SU-DHL-6 (cell line): ENCODE data around the gene HBG1.

Experiments
- H2AFZ ChIP-seq: fragments of 200-600 bp; sonication (generic); 2 replicates; pipeline ENCODE4 v1.6.1; 2014; ENCODE audit warnings: low read depth, mild to moderate bottlenecking, moderate library complexity, mixed read lengths, antibody characterized with exemption, low read length; ENCODE audit not compliant: severe bottlenecking
- H3F3A ChIP-seq: fragments of 200-600 bp; shearing (Covaris generic); 2 replicates; pipeline ENCODE4 v1.6.0; 2016; ENCODE audit warnings: antibody characterized with exemption, mild to moderate bottlenecking; ENCODE audit not compliant: insufficient read depth
- H3K27ac ChIP-seq: fragments of 200-600 bp; sonication (generic); 2 replicates; pipeline ENCODE4 v1.5.1; 2016; ENCODE audit warnings: low read depth, mild to moderate bottlenecking, low read length, moderate library complexity, mixed read lengths
- H3K27me3 ChIP-seq: fragments of 200-600 bp; sonication (generic), shearing (Covaris generic); 2 replicates; pipeline ENCODE4 v1.6.0; 2014; ENCODE audit warnings: mild to moderate bottlenecking, low read length
- H3K36me3 ChIP-seq: fragments of 200-600 bp; sonication (generic); 2 replicates; pipeline ENCODE4 v1.6.1; 2014; ENCODE audit warnings: mild to moderate bottlenecking, low read length, mixed read lengths
- H3K4me2 ChIP-seq: fragments of 300-600, 200-600 bp; shearing (Covaris generic), sonication (generic); 2 replicates; pipeline ENCODE4 v1.6.0; 2014; ENCODE audit warnings: low read length, low read depth, mild to moderate bottlenecking; ENCODE audit not compliant: poor library complexity, severe bottlenecking
- H3K4me3 ChIP-seq: fragments of 200-600 bp; sonication (generic); 2 replicates; pipeline ENCODE4 v1.5.1; 2014; ENCODE audit warnings: antibody characterized with exemption, low read length, mild to moderate bottlenecking, mixed read lengths; ENCODE audit not compliant: insufficient read depth, poor library complexity, severe bottlenecking
- H3K79me2 ChIP-seq: fragments of 200-600 bp; sonication (generic); 2 replicates; pipeline ENCODE4 v1.6.1; 2014; ENCODE audit warnings: mild to moderate bottlenecking, low read length, moderate library complexity; ENCODE audit not compliant: insufficient read depth
- H3K9ac ChIP-seq: fragments of 200-600 bp; sonication (generic); 2 replicates; pipeline ENCODE4 v1.7.0; 2014; ENCODE audit warnings: mild to moderate bottlenecking, low read length
- H3K9me2 ChIP-seq: fragments of 200-600 bp; sonication (generic); replicated peaks from 2 replicates; pipeline ENCODE4 v1.6.1; 2014; ENCODE audit warnings: low read length; ENCODE audit not compliant: insufficient read depth
- H3K9me3 ChIP-seq: fragments of 200-600 bp; sonication (generic); 2 replicates; pipeline ENCODE4 v1.6.1; 2014; ENCODE audit warnings: low read length, mixed read lengths; ENCODE audit not compliant: insufficient read depth
- H4K20me1 ChIP-seq: fragments of 200-600 bp; sonication (generic); 2 replicates; pipeline ENCODE4 v1.6.1; 2014; ENCODE audit warnings: low read depth, mild to moderate bottlenecking, antibody characterized with exemption, low read length, moderate library complexity, mixed read lengths
- CTCF ChIP-seq: fragments of 200-600 bp; sonication (generic); IDR thresholded peaks from one replicate; pipeline ENCODE4 v1.5.1; 2017; ENCODE audit warnings: antibody characterized with exemption, mild to moderate bottlenecking, low read length, moderate library complexity; ENCODE audit not compliant: insufficient read depth, poor library complexity, severe bottlenecking
- EZH2phosphoT487 ChIP-seq: fragments of 200-600 bp; sonication (generic), shearing (Covaris generic); conservative IDR thresholded peaks from 2 replicates; pipeline ENCODE4 v1.6.1; 2018; ENCODE audit warnings: mild to moderate bottlenecking, antibody characterized with exemption, low read length, moderate library complexity, mixed read lengths

Gene HBG1

GRCh38 chr11:5240056-5240455 lies 9.6 kb downstream of the HBG1 start:
- Histone ChIP-seq H3F3A (no peaks in the 10 kb centered on the region), H3K79me2 (no peaks in the 10 kb centered on the region), H3K36me3 (no peaks in the 10 kb centered on the region), H3K4me3 (no peak overlapping the region), H3K27ac (no peak overlapping the region), H3K9ac (no peak overlapping the region), H3K27me3 (no peaks in the 10 kb centered on the region), H3K9me3 (no peaks in the 10 kb centered on the region), H3K4me2 (no peak overlapping the region), H4K20me1 (no peaks in the 10 kb centered on the region), H3K9me2 (no peaks in the 10 kb centered on the region), H2AFZ (no peak overlapping the region)
- TF ChIP-seq EZH2phosphoT487: no peak
- TF ChIP-seq CTCF: no peak

- H3K27me3 ChIP-seq: no peaks in the 10 kb centered on the region
- TF ChIP-seq CTCF (no peak), EZH2phosphoT487 (no peak)
These were observed 10.6 kb downstream of the HBG1 start for GRCh38 chr11:5239046-5239445.

GRCh38 chr11:5238486-5238885 lies 11.2 kb downstream of the HBG1 start:
- Histone ChIP-seq H3K9me3 (no peaks in the 10 kb centered on the region), H4K20me1 (no peaks in the 10 kb centered on the region), H3K9me2 (no peaks in the 10 kb centered on the region), H3K27ac (no peak overlapping the region), H3K36me3 (no peaks in the 10 kb centered on the region), H2AFZ (no peak overlapping the region), H3K27me3 (no peaks in the 10 kb centered on the region), H3F3A (no peaks in the 10 kb centered on the region), H3K4me2 (no peak overlapping the region), H3K79me2 (no peaks in the 10 kb centered on the region), H3K4me3 (no peak overlapping the region), H3K9ac (no peak overlapping the region)
- no peak for TF ChIP-seq CTCF
- TF ChIP-seq EZH2phosphoT487: no peak

More at GRCh38 chr11:5239046-5239445, 10.6 kb downstream of the HBG1 start:
- no peaks in the 10 kb centered on the region for H3K36me3 ChIP-seq
- H3K9me2 ChIP-seq: no peaks in the 10 kb centered on the region
- no peaks in the 10 kb centered on the region for H3K79me2 ChIP-seq
- no peak overlapping the region for H3K27ac ChIP-seq
- H3K9me3 ChIP-seq: no peaks in the 10 kb centered on the region
- H2AFZ ChIP-seq: no peak overlapping the region
- H3F3A ChIP-seq: no peaks in the 10 kb centered on the region
- H3K9ac ChIP-seq: no peak overlapping the region
- no peak overlapping the region for H3K4me3 ChIP-seq
- no peaks in the 10 kb centered on the region for H4K20me1 ChIP-seq
- H3K4me2 ChIP-seq: no peak overlapping the region
